ENCODE measurements around the gene BSPRY.

- TF ChIP-seq, protein P1, sequence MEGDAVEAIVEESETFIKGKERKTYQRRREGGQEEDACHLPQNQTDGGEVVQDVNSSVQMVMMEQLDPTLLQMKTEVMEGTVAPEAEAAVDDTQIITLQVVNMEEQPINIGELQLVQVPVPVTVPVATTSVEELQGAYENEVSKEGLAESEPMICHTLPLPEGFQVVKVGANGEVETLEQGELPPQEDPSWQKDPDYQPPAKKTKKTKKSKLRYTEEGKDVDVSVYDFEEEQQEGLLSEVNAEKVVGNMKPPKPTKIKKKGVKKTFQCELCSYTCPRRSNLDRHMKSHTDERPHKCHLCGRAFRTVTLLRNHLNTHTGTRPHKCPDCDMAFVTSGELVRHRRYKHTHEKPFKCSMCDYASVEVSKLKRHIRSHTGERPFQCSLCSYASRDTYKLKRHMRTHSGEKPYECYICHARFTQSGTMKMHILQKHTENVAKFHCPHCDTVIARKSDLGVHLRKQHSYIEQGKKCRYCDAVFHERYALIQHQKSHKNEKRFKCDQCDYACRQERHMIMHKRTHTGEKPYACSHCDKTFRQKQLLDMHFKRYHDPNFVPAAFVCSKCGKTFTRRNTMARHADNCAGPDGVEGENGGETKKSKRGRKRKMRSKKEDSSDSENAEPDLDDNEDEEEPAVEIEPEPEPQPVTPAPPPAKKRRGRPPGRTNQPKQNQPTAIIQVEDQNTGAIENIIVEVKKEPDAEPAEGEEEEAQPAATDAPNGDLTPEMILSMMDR (IDR thresholded peaks at IDR 0.05; ENCODE audit: insufficient read depth, low read length, poor library complexity, severe bottlenecking): no peak
- no peak for TF ChIP-seq EZH2phosphoT487 (conservative IDR thresholded peaks at IDR 0.05; ENCODE audit: low read length)
These were observed 3.7 kb upstream of the BSPRY start for GRCh38 chr9:113345671-113346070.

All from SU-DHL-6 (cell line).